ENCODE results near the gene KRTAP20-1.

KRTAP20-1 gene, protein sequence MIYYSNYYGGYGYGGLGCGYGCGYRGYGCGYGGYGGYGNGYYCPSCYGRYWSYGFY

DNA sequence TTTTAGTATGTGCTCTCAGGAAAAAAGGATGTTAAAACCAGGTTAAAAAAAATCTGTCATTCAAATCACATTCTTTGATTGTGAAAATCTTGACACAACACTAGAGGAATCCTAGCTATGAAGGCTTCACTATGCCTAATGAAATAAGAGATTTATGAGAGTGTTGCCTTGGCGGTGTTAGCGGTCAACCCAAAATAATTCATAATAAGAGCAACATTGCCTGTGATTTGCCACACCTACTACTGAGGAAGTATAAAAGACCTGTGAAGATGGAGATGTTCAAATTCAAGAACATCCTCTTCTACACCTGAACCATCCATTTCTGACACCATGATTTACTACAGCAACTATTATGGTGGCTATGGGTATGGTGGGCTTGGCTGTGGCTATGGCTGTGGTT lies at the start of gene KRTAP20-1:
TSS of gene KRTAP20-1 (plus strand) at position 301 of the 400 bp plus-strand sequence. CDS start at position 331, 30 bp downstream.
- H3K4me3 ChIP-seq (ENCODE audit: low read length) = no peak within 1 kb of the TSS
- no peaks in the 10 kb centered on the region for H3K9me3 ChIP-seq (ENCODE audit: insufficient read depth, low read depth, low read length)
- H3K9ac ChIP-seq (ENCODE audit: low read depth, low read length) = no peak within 1 kb of the TSS
- no peak within 1 kb of the TSS for H3K27ac ChIP-seq (ENCODE audit: low read length)
- no peaks in the 10 kb centered on the region for H3K27me3 ChIP-seq (ENCODE audit: insufficient read depth, low read length)
- no peaks in the 10 kb centered on the region for H3K36me3 ChIP-seq (ENCODE audit: insufficient read depth, low read depth, low read length)
- H3K4me1 ChIP-seq (ENCODE audit: insufficient read depth, low read length) = no peaks in the 10 kb centered on the region

DNA sequence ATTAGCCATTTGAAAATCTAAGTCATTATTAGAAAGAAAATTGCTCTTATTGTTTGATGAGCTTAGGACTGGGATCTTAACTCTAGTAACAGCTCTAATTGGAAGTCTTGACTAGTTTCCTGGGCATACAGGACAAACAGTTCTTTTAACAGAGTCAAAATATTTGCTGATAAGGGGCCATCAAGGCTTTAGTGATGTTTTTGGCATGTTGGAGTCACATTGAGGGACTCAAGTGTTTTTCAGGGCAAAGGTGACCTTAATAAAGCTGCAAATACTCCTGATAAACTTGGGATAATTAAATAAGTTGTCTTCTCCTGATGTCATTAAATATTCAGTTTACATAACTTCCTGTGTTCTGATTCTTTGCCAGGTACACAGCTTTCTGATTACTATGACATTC lies 48.6 kb upstream of the KRTAP20-1 start:
- Histone ChIP-seq H3K9ac (ENCODE audit: low read depth, low read length) (no peak overlapping the region), H3K4me3 (ENCODE audit: low read length) (no peak overlapping the region), H3K27me3 (ENCODE audit: insufficient read depth, low read length) (no peaks in the 10 kb centered on the region), H3K36me3 (ENCODE audit: insufficient read depth, low read depth, low read length) (no peaks in the 10 kb centered on the region), H3K4me1 (ENCODE audit: insufficient read depth, low read length) (no peaks in the 10 kb centered on the region), H3K27ac (ENCODE audit: low read length) (no peak overlapping the region), H3K9me3 (ENCODE audit: insufficient read depth, low read depth, low read length) (no peaks in the 10 kb centered on the region)

DNA sequence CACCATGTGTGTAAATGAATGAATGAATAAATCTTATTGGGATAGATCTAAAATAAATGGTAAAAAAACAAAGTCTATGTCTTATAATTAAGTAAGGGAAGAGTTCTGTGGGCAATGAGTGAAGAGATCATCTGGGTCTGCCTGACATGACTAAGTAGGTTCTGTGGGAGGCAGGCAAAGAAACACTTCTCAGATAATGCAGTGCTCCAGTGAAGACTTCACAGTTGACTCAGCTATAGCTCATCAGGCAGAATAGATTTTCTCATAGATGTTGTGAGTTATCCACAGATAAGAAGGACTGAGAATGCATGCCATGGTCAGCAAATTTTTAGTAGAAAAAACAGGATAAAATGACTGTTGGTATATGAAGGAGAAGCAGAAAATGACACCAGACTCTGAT lies 38.5 kb upstream of the KRTAP20-1 start:
- no peaks in the 10 kb centered on the region for H3K4me1 ChIP-seq (ENCODE audit: insufficient read depth, low read length)
- no peaks in the 10 kb centered on the region for H3K36me3 ChIP-seq (ENCODE audit: insufficient read depth, low read depth, low read length)
- no peak overlapping the region for H3K4me3 ChIP-seq (ENCODE audit: low read length)
- no peaks in the 10 kb centered on the region for H3K9me3 ChIP-seq (ENCODE audit: insufficient read depth, low read depth, low read length)
- no peaks in the 10 kb centered on the region for H3K27me3 ChIP-seq (ENCODE audit: insufficient read depth, low read length)
- no peak overlapping the region for H3K27ac ChIP-seq (ENCODE audit: low read length)
- no peak overlapping the region for H3K9ac ChIP-seq (ENCODE audit: low read depth, low read length)

DNA sequence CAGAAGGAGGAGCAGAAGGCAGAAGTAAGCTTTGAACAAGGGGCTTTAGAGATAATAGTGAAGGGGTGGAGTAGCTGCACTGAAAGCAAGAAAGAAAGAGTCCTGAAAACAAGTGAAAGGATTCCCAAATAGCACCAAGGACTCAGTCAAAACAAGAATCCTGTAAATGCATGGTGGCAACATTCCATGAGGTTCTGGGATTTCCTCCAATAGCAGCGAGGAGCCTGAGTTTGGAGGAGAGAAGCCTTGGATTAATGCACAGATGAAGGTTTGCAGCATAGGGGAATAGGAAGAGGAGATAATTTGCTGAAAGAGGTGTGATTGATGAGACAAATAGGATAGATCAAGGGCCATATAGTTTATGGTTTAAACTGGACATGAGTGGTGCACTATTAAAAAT lies 36.9 kb upstream of the KRTAP20-1 start:
- no peak overlapping the region for H3K27ac ChIP-seq (ENCODE audit: low read length)
- no peaks in the 10 kb centered on the region for H3K27me3 ChIP-seq (ENCODE audit: insufficient read depth, low read length)
- H3K4me3 ChIP-seq (ENCODE audit: low read length) = no peak overlapping the region
- H3K36me3 ChIP-seq (ENCODE audit: insufficient read depth, low read depth, low read length) = no peaks in the 10 kb centered on the region
- no peaks in the 10 kb centered on the region for H3K4me1 ChIP-seq (ENCODE audit: insufficient read depth, low read length)
- H3K9me3 ChIP-seq (ENCODE audit: insufficient read depth, low read depth, low read length) = no peaks in the 10 kb centered on the region; the same call in 1 of the 2 replicates
- no peak overlapping the region for H3K9ac ChIP-seq (ENCODE audit: low read depth, low read length)

DNA sequence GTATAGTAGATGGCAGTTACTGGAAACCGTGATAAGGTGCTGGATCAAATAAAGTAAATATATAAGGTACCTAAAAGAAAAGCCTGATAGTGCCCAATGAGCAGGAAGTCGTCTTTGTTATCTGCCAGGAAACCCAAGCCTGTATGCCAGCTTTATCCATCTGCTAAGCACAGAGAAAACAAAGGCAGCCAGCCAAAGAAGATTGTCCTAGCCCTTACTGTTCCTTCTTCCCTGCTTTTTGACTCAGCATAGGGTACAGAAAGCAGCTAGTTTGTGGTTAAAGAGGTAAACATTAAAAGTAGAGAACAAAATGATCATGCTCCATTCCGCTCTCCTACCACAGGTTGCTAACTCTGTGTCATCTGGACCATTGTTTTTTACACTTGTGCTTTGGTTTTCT lies 36.1 kb upstream of the KRTAP20-1 start:
- no peaks in the 10 kb centered on the region for H3K4me1 ChIP-seq (ENCODE audit: insufficient read depth, low read length)
- no peaks in the 10 kb centered on the region for H3K36me3 ChIP-seq (ENCODE audit: insufficient read depth, low read depth, low read length)
- H3K9me3 ChIP-seq (ENCODE audit: insufficient read depth, low read depth, low read length) = no peaks in the 10 kb centered on the region; the same call in 1 of the 2 replicates
- no peak overlapping the region for H3K9ac ChIP-seq (ENCODE audit: low read depth, low read length)
- H3K4me3 ChIP-seq (ENCODE audit: low read length) = no peak overlapping the region
- no peak overlapping the region for H3K27ac ChIP-seq (ENCODE audit: low read length)
- no peaks in the 10 kb centered on the region for H3K27me3 ChIP-seq (ENCODE audit: insufficient read depth, low read length)

DNA sequence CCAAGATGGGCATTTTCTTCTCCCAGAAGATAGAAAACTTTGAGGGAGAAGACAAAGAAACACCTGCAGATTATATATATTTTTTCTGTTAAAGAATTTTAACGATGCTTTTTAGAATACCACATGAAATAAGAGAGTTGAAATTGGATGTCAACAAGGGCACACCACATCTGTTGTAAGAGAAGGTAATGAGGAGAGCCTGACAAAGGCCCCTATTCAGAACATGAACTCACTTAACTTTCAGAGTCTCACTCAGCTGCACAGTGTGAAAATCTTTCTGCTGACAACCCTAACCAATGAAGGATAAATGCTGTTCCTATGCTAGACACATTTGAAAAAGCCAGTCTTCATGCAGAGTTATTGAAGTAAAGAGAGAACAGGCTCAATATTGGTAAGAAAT lies 33.4 kb upstream of the KRTAP20-1 start:
- Histone ChIP-seq H3K27me3 (ENCODE audit: insufficient read depth, low read length) (no peaks in the 10 kb centered on the region), H3K4me3 (ENCODE audit: low read length) (no peak overlapping the region), H3K36me3 (ENCODE audit: insufficient read depth, low read depth, low read length) (no peaks in the 10 kb centered on the region), H3K27ac (ENCODE audit: low read length) (no peak overlapping the region), H3K4me1 (ENCODE audit: insufficient read depth, low read length) (no peaks in the 10 kb centered on the region), H3K9me3 (ENCODE audit: insufficient read depth, low read depth, low read length) (no peaks in the 10 kb centered on the region; the same call in 1 of the 2 replicates), H3K9ac (ENCODE audit: low read depth, low read length) (no peak overlapping the region)

DNA sequence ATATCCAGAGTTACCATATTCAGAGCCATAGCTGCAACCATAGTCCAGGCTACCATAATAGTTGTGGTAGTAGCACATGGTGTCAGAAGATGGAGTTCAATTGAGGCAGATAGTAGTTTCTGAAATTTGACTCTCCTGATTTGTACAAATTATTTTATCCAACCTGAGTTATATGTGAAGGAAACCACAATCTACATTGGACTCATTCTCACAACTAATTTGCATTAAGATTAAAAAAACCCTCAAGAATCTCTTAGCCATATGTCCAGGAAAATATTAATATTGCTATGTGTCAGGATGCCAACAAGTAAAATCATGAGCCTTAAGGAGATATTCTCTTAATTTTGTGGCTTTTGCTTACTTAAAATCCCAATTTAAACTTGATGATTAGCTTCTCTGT lies 25.9 kb upstream of the KRTAP20-1 start, which contains the start of gene KRTAP22-2:
TSS of gene KRTAP22-2 (minus strand) at position 101 of the 400 bp plus-strand sequence.
- Histone ChIP-seq H3K9ac (ENCODE audit: low read depth, low read length) (no peak within 1 kb of the TSS), H3K27me3 (ENCODE audit: insufficient read depth, low read length) (no peaks in the 10 kb centered on the region), H3K27ac (ENCODE audit: low read length) (no peak within 1 kb of the TSS), H3K36me3 (ENCODE audit: insufficient read depth, low read depth, low read length) (no peaks in the 10 kb centered on the region), H3K4me1 (ENCODE audit: insufficient read depth, low read length) (no peaks in the 10 kb centered on the region), H3K9me3 (ENCODE audit: insufficient read depth, low read depth, low read length) (no peaks in the 10 kb centered on the region), H3K4me3 (ENCODE audit: low read length) (no peak within 1 kb of the TSS)

DNA sequence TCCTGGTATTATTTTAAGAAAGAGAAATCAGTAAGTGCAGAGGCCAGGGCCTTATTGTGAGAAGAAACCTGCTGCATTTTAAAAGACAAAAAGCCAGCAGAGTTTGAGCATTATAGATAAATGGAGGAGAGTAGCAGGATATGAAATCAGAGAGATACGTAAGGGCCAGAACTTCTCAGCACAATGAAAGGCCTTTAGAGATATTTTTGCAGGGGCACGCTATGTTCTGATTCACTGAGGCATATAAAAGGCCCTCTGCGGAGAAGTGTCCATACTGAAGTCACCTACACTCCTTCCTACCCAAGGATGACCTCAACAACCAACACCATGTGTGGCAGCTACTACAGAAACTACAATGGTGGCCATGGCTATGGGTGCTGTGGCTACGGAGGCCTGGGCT lies 24.1 kb upstream of the KRTAP20-1 start, which contains the start of gene KRTAP6-3:
TSS of gene KRTAP6-3 (plus strand) at position 301 of the 400 bp plus-strand sequence. CDS start at position 307, 6 bp downstream.
- Histone ChIP-seq H3K9ac (ENCODE audit: low read depth, low read length) (no peak within 1 kb of the TSS), H3K27ac (ENCODE audit: low read length) (no peak within 1 kb of the TSS), H3K27me3 (ENCODE audit: insufficient read depth, low read length) (no peaks in the 10 kb centered on the region), H3K4me3 (ENCODE audit: low read length) (no peak within 1 kb of the TSS), H3K36me3 (ENCODE audit: insufficient read depth, low read depth, low read length) (no peaks in the 10 kb centered on the region), H3K4me1 (ENCODE audit: insufficient read depth, low read length) (no peaks in the 10 kb centered on the region), H3K9me3 (ENCODE audit: insufficient read depth, low read depth, low read length) (no peaks in the 10 kb centered on the region)

DNA sequence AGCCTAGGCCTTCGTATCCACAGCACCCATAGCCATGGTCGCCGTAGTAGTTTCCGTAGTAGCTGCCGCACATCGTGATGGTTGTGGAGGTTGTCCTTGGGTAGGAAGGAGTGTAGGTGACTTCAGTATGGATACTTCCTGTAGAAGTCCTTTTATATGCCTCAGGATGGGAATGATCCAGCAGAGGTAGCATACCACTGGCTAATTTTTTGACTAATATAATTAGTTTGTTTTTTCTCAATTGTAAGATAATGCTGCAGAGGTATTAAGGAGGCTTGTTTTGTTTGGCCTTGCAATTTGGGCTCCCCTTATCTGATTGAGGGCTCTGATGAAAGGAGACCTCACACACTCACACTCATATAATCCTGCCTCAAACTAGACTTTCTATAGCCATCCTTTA lies 17.4 kb upstream of the KRTAP20-1 start, which contains the start of gene KRTAP6-2:
TSS of gene KRTAP6-2 (minus strand) at position 101 of the 400 bp plus-strand sequence. CDS start at position 73, 28 bp downstream.
- no peaks in the 10 kb centered on the region for H3K9me3 ChIP-seq (ENCODE audit: insufficient read depth, low read depth, low read length)
- H3K4me3 ChIP-seq (ENCODE audit: low read length) = no peak within 1 kb of the TSS
- no peak within 1 kb of the TSS for H3K9ac ChIP-seq (ENCODE audit: low read depth, low read length)
- H3K27ac ChIP-seq (ENCODE audit: low read length) = no peak within 1 kb of the TSS
- no peaks in the 10 kb centered on the region for H3K27me3 ChIP-seq (ENCODE audit: insufficient read depth, low read length)
- H3K36me3 ChIP-seq (ENCODE audit: insufficient read depth, low read depth, low read length) = no peaks in the 10 kb centered on the region
- no peaks in the 10 kb centered on the region for H3K4me1 ChIP-seq (ENCODE audit: insufficient read depth, low read length)

DNA sequence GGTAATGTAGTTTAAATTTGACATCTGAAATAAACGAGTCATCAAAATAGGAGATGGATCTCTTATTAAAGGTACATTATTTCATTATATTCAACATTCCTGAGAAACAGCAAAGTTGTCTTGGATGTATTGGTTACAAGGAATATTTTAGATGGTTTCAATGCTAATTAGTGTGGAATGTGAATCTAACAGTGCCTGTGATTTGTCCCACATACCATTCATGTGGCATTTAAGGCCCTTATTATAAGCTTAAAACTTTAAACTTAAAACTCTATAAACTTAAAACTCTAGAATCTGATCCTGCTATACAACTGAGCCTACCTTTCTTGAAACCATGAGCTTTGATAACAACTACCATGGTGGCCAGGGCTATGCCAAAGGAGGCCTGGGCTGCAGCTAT lies 15.4 kb upstream of the KRTAP20-1 start, which contains the start of gene KRTAP22-1:
TSS of gene KRTAP22-1 (plus strand) at position 301 of the 400 bp plus-strand sequence.
- Histone ChIP-seq H3K4me1 (ENCODE audit: insufficient read depth, low read length) (no peaks in the 10 kb centered on the region), H3K27me3 (ENCODE audit: insufficient read depth, low read length) (no peaks in the 10 kb centered on the region), H3K27ac (ENCODE audit: low read length) (no peak within 1 kb of the TSS), H3K9ac (ENCODE audit: low read depth, low read length) (no peak within 1 kb of the TSS), H3K4me3 (ENCODE audit: low read length) (no peak within 1 kb of the TSS), H3K9me3 (ENCODE audit: insufficient read depth, low read depth, low read length) (no peaks in the 10 kb centered on the region), H3K36me3 (ENCODE audit: insufficient read depth, low read depth, low read length) (no peaks in the 10 kb centered on the region)

DNA sequence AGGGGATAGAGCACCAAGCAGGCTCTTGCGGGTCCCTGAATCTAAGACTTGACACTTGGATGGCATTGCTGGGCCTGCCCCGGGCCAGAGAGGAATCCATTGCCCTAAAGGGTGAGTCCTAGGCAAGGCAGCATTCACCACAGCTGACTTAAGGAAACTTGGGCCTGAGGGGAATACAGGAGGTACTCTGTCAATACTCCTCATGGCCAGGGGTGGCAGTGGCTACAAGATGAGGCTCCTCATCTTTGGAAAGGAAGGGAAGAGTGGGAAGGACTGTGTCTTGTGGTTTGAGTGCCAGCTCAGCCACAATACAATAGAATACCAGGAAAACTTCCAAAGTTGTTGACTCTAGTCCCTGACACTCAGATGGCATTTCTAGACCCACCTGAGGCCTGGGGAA lies 10.3 kb upstream of the KRTAP20-1 start:
- no peaks in the 10 kb centered on the region for H3K4me1 ChIP-seq (ENCODE audit: insufficient read depth, low read length)
- H3K9me3 ChIP-seq (ENCODE audit: insufficient read depth, low read depth, low read length) = no peaks in the 10 kb centered on the region
- H3K36me3 ChIP-seq (ENCODE audit: insufficient read depth, low read depth, low read length) = no peaks in the 10 kb centered on the region
- no peak overlapping the region for H3K9ac ChIP-seq (ENCODE audit: low read depth, low read length)
- no peak overlapping the region for H3K4me3 ChIP-seq (ENCODE audit: low read length)
- H3K27me3 ChIP-seq (ENCODE audit: insufficient read depth, low read length) = no peaks in the 10 kb centered on the region
- H3K27ac ChIP-seq (ENCODE audit: low read length) = no peak overlapping the region

DNA sequence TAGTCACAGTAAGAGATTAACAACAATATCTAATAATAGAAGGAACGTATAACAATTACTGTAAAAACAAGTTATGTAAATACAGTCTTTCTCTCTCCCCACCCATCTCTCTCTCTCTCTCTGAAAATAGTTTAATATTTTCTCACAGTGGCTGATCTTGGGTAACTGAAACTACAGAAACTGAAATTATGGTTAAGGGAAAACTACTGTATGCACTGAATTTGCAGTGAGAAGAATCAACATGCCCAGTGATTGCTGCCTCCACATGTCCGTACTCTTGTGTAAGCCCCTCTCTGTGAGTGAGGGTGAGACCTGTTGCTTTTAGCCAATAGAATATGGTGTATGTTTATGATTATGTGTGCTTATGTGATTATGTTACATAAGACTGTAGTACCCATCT lies 4.1 kb upstream of the KRTAP20-1 start:
- no peak overlapping the region for H3K9ac ChIP-seq (ENCODE audit: low read depth, low read length)
- no peak overlapping the region for H3K4me3 ChIP-seq (ENCODE audit: low read length)
- no peaks in the 10 kb centered on the region for H3K9me3 ChIP-seq (ENCODE audit: insufficient read depth, low read depth, low read length)
- no peaks in the 10 kb centered on the region for H3K27me3 ChIP-seq (ENCODE audit: insufficient read depth, low read length)
- H3K27ac ChIP-seq (ENCODE audit: low read length) = no peak overlapping the region
- no peaks in the 10 kb centered on the region for H3K4me1 ChIP-seq (ENCODE audit: insufficient read depth, low read length)
- H3K36me3 ChIP-seq (ENCODE audit: insufficient read depth, low read depth, low read length) = no peaks in the 10 kb centered on the region
